NCI-H446 (cell line): Measurements from ENCODE around the gene CCDC57.
"Not testable (repeated sequence)": the region's sequence is repeated elsewhere in the genome, so short reads cannot be mapped to it uniquely, and the experiment has no call there.

Experiments
- DNase-seq, 2 experiments: peaks; one replicate each; lab custom pipeline; 2025; lab: John Stamatoyannopoulos, UW

CCDC57 gene

DNA sequence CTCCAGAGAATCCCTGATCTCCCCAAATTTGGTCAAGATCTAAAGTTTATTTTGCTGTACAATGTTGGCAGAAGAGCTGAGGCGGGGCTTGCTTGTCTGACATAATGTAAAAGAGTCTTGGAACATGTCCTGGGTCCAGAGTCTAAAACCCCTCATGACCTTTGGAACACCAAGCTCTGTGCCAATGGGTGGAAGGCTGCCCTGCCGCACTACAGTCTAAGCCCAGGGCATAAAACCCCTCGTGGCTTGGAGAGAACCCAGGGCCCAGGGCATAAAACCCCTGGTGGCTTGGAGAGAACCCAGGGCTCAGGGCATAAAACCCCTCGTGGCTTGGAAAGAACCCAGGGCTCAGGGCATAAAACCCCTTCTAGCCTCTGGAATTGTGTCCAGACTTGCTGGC lies 36.7 kb downstream of the CCDC57 start:
- no peak for DNase-seq

- no peak for DNase-seq
Measured at GRCh38 chr17:82175201-82175600, 37.4 kb downstream of the CCDC57 start.

- DNase-seq, result not testable (repeated sequence)
Measured at GRCh38 chr17:82174042-82174857, 38.4 kb downstream of the CCDC57 start.

DNA sequence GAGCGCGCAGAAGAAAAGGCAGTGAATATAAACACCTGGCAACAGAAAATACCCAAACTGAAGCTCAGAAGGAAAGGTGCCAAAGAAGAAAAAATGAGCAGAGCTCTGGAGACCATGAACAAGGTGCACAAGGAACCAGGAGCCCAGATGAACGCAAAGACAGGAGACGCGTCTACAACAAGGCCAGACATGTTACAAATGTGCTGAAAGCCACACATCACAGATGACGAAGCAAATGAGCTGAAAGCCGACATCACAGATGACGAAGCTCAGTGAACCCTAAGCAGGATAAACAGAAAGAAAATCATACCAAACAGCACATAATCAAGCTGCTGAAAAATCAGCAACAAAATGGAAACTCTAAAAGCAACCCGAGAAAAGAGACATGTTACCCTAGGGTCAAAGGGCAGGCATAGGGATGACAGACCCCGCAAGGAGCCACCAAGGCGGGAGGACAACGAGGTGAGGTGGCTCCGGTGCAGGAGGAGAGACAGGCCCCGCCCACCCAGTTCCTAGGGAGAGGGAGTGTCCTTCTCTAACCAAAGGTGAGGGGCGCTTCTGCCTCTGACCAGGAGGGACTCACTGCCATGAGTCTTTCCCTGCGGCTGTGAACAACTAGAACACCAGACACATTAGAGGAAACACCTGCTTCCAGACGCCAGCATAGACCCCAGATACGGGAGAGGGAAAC lies 39.1 kb downstream of the CCDC57 start:
- DNase-seq, result no peak

DNA sequence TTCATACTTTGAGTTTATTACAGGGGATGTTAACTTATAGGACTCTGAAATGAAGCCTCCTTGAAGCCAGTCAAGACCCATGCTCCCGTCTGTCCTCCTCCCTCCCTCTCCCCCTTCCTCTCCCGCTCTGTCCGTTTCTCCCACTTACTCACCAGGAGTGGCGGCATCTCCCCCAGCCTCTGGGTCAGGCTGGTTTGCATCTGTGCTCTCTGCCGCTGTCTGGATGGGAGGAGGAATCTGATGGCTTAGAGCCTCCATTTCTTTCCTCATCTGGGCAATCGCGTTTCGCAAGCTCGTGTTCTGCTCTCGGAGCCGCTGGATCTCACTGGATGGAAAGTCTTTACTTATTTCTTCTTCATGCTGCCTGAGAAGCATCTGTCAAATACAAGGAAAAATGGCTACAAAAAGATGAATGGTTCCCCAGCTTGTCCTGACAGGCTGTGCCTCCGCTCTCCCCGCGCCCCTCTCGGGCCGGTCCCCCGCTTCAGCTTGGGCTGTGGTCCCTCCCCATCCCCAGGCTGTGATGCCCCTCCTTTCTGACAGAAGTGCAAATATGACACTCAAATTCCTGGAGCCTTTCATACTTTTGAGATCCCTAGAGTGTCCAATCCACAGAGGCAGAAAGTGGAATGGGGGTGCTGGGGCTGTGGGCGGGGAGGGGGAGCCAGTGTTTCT lies 40.0 kb downstream of the CCDC57 start:
- no peak for DNase-seq

DNA sequence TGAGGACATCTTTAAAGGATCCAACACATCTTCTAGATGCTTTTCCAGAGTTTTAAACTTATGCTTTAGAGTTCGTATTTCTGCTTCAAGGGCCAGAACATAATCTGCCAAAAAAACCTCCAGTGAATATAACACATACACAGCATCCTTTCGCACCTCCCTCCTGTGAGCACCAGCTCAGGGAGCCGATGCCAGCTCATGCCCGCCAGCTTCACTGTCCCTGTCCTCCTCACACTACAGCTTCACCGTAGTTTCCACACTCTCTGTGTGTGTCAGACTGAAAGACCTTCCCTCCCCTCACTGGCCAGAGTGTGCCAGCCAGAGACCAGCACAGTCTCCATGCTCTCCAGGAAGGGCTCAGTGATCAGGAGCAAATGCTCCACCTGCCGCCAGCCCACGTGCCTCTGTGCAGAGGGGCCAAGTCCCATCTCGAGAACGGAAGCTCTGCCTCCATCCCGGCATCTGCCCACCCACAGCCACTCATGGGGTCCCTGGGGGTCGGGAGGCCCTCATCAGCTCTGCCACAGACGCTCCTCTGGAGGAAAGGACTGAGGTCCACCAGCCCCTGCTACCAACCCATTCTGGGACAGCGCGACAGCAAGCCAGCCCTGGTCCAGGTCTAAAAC lies 40.8 kb downstream of the CCDC57 start:
- DNase-seq, result no peak

DNA sequence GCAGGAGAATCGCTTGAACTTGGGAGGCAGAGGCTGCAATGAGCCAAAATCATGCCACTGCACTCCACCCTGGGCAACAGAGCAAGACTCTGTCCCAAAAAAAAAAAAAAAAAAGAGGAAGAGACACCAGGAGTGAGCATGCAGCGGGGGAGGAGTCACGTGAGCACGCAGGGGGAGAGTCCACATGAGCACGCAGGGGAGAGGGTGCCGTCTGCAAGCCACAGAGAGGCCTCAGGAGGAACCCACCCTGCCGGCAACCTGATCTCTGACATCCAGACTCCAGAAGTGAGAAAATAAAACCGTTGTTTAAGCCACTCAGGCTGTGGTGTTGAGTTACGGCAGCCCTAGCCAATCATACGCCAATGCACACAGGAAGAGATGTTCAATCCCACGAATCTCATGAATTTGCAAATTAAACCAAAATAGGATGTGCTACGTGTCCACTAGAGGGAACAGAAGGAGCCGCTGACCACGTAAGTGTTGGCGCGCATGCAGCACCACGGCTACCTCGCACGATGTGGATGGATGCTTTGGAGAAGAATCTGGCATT lies 42.2 kb downstream of the CCDC57 start:
- DNase-seq, result no peak

DNA sequence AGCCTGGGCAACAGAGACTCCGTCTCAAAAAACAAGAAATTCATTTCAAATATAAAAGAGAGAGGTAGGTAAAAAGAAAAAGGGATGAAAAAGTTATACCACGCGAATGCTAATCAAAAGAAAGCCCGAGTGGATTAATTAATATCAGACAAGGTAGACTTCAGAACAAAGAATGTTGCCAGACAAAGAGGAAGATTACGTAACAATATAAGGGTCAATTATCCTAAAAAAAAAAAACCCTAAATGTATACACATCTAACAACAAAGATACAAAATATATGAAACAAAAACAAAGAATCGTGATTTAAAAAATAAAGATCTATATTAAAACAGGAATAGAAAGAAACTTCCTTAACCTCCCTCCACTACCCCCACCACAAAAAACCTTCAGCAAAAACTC lies 44.1 kb downstream of the CCDC57 start:
- no peak for DNase-seq

DNA sequence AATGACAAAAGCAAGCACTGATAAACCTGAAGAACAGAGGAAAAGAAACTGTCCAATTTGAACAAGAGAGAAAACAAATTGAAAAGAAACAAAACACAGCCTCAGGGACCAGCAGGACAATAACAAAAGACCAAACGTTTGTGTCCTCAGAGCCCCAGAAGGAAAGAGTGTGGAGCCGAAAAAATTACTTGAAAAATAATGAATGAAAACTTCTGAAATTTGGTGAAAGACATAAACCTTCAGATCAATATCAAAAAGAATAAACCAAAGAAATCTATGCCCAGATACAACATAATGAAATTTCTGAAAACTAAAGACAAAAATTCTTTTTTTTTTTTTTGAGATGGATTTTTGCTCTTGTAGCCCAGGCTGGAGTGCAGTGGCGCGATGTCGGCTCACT lies 45.6 kb downstream of the CCDC57 start:
- DNase-seq, result no peak

GRCh38 chr17:82164853-82165252 lies 47.8 kb downstream of the CCDC57 start:
- DNase-seq, result no peak

DNA sequence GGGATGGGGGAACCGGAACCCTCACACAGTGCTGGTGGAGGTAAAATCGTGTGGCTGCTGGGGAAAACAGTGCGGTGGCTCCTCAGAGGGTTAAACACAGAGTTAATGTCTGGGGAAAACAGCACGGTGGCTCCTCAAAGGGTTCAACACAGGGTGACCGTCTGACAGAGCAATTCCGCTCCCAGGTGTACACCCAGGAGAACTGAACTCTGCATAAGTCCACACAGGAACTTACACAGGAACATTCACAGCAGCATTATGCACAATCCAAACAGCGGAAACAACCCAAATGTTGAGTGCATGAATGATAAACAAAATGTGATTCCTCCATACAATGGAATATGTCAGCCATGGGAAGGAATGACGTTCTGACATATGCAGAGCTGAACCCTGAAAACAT lies 51.4 kb downstream of the CCDC57 start:
- no peak for DNase-seq

DNA sequence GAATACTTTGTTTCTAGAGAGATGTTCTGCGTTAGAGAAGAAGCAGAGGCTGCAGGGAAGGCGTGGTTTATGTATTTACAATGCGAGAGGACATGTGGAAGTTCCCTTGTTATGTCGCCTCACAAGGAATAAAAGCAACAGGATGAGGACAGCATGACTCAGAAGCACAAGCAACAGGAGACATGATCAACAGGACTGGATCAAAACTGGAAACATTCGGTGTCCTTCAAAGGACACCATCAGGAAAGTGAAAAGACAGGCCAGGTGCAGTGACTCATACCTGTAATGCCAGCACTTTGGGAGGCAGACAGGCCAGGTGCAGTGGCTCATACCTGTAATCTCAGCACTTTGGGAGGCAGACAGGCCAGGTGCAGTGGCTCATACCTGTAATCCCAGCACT lies 52.6 kb downstream of the CCDC57 start:
- DNase-seq, result no peak

DNA sequence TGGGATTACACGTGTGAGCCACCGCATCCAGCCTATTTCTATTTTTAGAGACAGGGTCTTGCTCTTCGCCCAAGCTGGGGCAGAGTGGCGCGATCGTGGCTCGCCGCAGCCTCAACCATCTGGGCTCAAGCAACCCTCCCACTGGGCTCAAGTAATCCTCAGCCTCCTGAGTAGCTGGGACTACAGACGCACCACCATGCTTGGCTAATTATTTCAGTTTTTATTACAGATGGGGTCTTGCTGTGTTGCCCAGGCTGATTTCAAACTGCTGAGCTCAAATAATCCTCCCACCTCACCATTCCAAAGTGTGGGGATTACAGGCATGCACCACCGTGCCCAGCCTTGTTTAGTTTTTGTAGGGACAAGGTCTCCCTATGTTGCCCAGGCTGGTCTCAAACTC lies 53.8 kb downstream of the CCDC57 start:
- no peak for DNase-seq

GRCh38 chr17:82157046-82158035 lies 55.3 kb downstream of the CCDC57 start:
- no peak for DNase-seq

DNA sequence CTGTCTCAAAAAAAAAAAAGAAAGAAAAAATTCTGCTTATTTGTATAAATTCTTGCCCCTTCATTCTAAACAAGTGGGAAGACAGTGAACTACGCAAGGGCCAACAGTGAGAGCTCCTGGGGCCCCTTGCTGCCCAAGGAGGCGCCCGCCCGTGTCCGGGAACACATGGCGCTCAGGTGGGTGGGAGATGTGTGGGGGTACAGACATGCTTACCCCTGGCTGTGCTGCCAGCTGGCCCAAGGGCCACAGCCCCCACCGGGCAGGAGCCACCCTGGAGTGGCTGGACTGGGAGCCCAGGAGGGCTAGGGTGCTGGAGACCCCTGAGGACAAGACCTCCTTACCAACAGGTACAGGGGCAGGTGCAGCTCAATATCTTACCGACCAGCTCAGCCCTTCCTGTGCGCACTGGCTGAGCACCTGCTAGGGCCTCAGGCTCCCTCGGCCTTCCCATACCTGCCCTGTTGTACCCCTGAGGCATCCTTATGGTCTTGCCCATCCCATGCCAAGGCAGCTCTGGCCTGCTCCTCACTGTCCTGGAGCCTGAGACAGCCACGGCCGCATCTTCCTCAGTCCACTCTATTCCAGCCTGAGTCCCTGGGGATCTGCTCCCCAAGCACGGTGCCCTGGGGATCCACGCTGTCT lies 56.2 kb downstream of the CCDC57 start:
- DNase-seq, result no peak

- no peak for DNase-seq
Measured at GRCh38 chr17:82155606-82156005, 57.0 kb downstream of the CCDC57 start.

GRCh38 chr17:82154881-82155331 lies 57.7 kb downstream of the CCDC57 start:
- DNase-seq, result no peak

- peak; percentile 49 to 72 for DNase-seq
Measured at GRCh38 chr17:82153745-82154375, 58.8 kb downstream of the CCDC57 start.

- no peak for DNase-seq
Measured at GRCh38 chr17:82153295-82153691, 59.3 kb downstream of the CCDC57 start.
